PC-9 (cell line): ENCODE measurements around the gene GLTPD2. TPM values are rescaled to one million over a fixed set of nuclear protein-coding genes. Genes with fewer than 3 reads are reported as not detected.

ENCODE experiments used
- BruUV-seq: library from RNA; stranded (reverse); fragments of 400-500 nt; replicated peaks from 2 replicates; lab custom pipeline; 2021; lab: Mats Ljungman, UMichigan
- CTCF ChIA-PET: fragments of 300-600 bp; sonication (Branson Sonifier 250); formaldehyde crosslinking; loops from one replicate; lab custom pipeline; 2022; ENCODE audit warnings: antibody characterized with exemption; lab: Charles Lee
- POLR2A ChIA-PET: fragments of 300-600 bp; sonication (Branson Sonifier 250); formaldehyde crosslinking; loops from one replicate; lab custom pipeline; 2022; ENCODE audit warnings: antibody characterized with exemption; ENCODE audit not compliant: unreplicated experiment; lab: Charles Lee
- DNase-seq, 2 experiments: peaks; one replicate each; pipeline versions ENCODE4 v3.0.0 to v3.0.0-alpha.2; 2015 to 2022; ENCODE audit warnings: mixed read lengths in 1 of 2
- H2AFZ ChIP-seq: fragments of 200-600 bp; sonication (generic); 2 replicates; pipeline ENCODE4 v1.8.1; 2017; ENCODE audit warnings: antibody characterized with exemption
- H3F3A ChIP-seq: fragments of 200-600 bp; sonication (generic); 2 replicates; pipeline ENCODE4 v1.8.1; 2017; ENCODE audit warnings: antibody characterized with exemption, mild to moderate bottlenecking, low read depth; ENCODE audit not compliant: insufficient read depth
- H3K27ac ChIP-seq: fragments of 200-600 bp; sonication (generic); 2 replicates; pipeline ENCODE4 v1.6.1; 2016; ENCODE audit warnings: mixed run types
- H3K27me3 ChIP-seq: fragments of 200-600 bp; sonication (generic); 2 replicates; pipeline ENCODE4 v1.6.1; 2016; ENCODE audit warnings: low read depth, mixed run types; ENCODE audit not compliant: insufficient read depth
- H3K36me3 ChIP-seq: fragments of 200-600 bp; sonication (generic); 2 replicates; pipeline ENCODE4 v1.6.1; 2016; ENCODE audit warnings: low read depth, mixed run types
- H3K4me1 ChIP-seq: fragments of 200-600 bp; sonication (generic); replicated peaks from 2 replicates; pipeline ENCODE4 v1.6.1; 2016; ENCODE audit warnings: mixed run types; ENCODE audit not compliant: insufficient read depth
- H3K4me2 ChIP-seq: fragments of 200-600 bp; sonication (generic); 2 replicates; pipeline ENCODE4 v1.6.1; 2017; ENCODE audit warnings: mixed run types
- H3K4me3 ChIP-seq: fragments of 200-600 bp; sonication (generic); 2 replicates; pipeline ENCODE4 v1.6.1; 2016; ENCODE audit warnings: mixed run types
- H3K79me2 ChIP-seq: fragments of 200-600 bp; sonication (generic); 2 replicates; pipeline ENCODE4 v1.6.1; 2017; ENCODE audit warnings: low read depth, mixed run types
- H3K9me2 ChIP-seq: fragments of 200-600 bp; sonication (generic); 2 replicates; pipeline ENCODE4 v1.8.1; 2017; ENCODE audit warnings: mild to moderate bottlenecking; ENCODE audit not compliant: insufficient read depth
- H3K9me3 ChIP-seq: fragments of 200-600 bp; sonication (generic); 2 replicates; pipeline ENCODE4 v1.8.1; 2016; ENCODE audit warnings: low read depth; ENCODE audit not compliant: insufficient read depth
- H4K20me1 ChIP-seq: fragments of 200-600 bp; sonication (generic); 2 replicates; pipeline ENCODE4 v1.8.1; 2017; ENCODE audit not compliant: insufficient read depth
- EZH2 ChIP-seq: fragments of 200-600 bp; sonication (generic); IDR thresholded peaks from 2 replicates; pipeline ENCODE4 v1.8.0; 2017; ENCODE audit warnings: antibody characterized with exemption, low read depth
- intact Hi-C: fragments of 100-400 bp; cut with micrococcal nuclease; formaldehyde crosslinking; loops from one replicate; pipeline ENCODE4 v1.10.0; 2022; ENCODE audit not compliant: unreplicated experiment
- total RNA-seq: library from RNA; stranded (reverse); gene quantifications from 2 replicates; pipeline ENCODE4 v1.2.3, GENCODE V29; 2021
- TF ChIP-seq, protein P1 (sequence below): fragments of 200-600 bp; sonication (generic); conservative IDR thresholded peaks from 2 replicates; pipeline ENCODE4 v1.6.1; 2017; ENCODE audit warnings: mixed run types, antibody characterized with exemption, mild to moderate bottlenecking, moderate library complexity

The GLTPD2 gene
- total RNA-seq, 1 experiment from 2014 or later, result not detected

DNA sequence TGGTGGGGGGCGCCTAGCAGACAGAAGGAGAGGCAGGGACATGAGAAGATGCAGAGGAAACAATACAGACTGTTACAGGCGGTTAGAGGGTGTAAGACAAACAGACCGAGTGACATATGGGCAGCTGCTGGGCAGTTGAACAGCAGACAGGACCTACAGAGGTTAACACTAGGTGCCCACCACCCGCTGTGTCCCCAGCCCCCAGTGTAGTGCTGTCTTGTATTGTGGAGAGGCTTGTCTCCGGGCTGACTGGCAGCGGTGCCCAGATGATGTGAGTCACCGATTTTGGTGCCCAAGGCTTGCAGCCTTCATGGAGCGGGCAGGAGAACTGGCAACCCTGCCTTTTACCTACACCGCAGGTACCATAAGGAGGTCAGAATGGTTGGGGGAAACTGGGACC, 46.6 kb upstream of the GLTPD2 start:
- DNase-seq, result no peak
- H3K4me1 ChIP-seq, result peaks cover 12% of the 10 kb centered on the region; the same call in 1 of the 2 replicates
- TF ChIP-seq EZH2, result no peak
- TF ChIP-seq, protein P1, sequence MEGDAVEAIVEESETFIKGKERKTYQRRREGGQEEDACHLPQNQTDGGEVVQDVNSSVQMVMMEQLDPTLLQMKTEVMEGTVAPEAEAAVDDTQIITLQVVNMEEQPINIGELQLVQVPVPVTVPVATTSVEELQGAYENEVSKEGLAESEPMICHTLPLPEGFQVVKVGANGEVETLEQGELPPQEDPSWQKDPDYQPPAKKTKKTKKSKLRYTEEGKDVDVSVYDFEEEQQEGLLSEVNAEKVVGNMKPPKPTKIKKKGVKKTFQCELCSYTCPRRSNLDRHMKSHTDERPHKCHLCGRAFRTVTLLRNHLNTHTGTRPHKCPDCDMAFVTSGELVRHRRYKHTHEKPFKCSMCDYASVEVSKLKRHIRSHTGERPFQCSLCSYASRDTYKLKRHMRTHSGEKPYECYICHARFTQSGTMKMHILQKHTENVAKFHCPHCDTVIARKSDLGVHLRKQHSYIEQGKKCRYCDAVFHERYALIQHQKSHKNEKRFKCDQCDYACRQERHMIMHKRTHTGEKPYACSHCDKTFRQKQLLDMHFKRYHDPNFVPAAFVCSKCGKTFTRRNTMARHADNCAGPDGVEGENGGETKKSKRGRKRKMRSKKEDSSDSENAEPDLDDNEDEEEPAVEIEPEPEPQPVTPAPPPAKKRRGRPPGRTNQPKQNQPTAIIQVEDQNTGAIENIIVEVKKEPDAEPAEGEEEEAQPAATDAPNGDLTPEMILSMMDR, result no peak
- H4K20me1 ChIP-seq, result no peaks in the 10 kb centered on the region
- intact Hi-C loops, result no loop called here
- no peaks in the 10 kb centered on the region for H3K79me2 ChIP-seq
- no peak overlapping the region for H3K27ac ChIP-seq
- 0 out of 2 replicates have a peak, but pooled peaks cover 6% of the 10 kb centered on the region for H3K27me3 ChIP-seq
- peaks cover 8% of the 10 kb centered on the region for H3F3A ChIP-seq
- H3K4me3 ChIP-seq, result no peak overlapping the region
- POLR2A ChIA-PET, result interaction anchor here (0.7 kb wide), 1 partner anchor 11 kb away, joined by 3 read pairs; no protein-coding TSS in a partner anchor
- CTCF ChIA-PET, result no interaction called here
- H3K4me2 ChIP-seq, result no peak overlapping the region
- BruUV-seq, result no TSS peak
- H3K9me3 ChIP-seq, result no peaks in the 10 kb centered on the region
- no peaks in the 10 kb centered on the region for H3K9me2 ChIP-seq
- H3K36me3 ChIP-seq, result no peaks in the 10 kb centered on the region
- no peak overlapping the region for H2AFZ ChIP-seq

DNA sequence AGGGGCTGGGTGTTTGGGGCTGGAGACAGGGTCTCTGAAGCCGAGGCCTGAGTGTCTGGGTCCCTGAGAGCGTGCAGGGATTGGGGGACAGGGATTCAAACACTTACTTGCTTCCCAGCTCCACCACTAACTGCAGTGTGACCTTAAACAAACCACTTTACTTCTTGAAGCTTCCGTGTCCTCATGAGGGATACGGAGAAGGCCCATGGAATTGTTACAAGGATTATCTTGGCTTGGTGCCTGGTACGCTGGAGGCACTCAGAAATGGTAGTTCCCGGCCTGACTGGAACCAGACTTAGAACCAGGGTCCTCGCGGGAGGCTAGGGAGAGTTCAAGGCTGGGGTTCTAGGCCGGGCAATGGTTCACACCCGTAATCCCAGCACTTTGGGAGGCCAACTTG, 46.1 kb upstream of the GLTPD2 start:
- intact Hi-C loops, result no loop called here
- no peaks in the 10 kb centered on the region for H3K9me3 ChIP-seq

DNA sequence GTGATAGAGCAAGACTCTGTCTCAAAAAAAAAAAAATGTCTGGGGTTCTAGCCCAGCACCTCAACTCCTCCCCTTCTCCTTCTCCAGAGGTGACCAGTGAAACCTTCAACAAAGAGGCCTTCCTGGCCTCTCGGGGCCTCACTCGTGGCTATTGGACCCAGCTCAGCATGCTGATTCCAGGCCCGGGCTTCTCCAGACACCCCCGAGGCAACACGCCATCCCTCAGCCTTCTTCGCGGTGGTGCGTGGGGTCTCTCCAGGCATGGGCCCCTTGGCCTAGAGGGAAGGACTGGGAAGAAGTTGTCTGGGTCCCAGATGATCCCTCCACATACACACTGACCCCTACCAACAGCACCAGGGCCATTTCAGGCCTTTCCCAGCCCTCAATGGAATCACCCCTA, 45.5 kb upstream of the GLTPD2 start:
- POLR2A ChIA-PET, result no interaction called here
- TF ChIP-seq, protein P1, result no peak
- TF ChIP-seq EZH2, result no peak
- 0 out of 2 replicates have a peak, but pooled peaks cover 6% of the 10 kb centered on the region for H3K27me3 ChIP-seq
- intact Hi-C loops, result no loop called here
- H3K79me2 ChIP-seq, result no peaks in the 10 kb centered on the region
- DNase-seq, result no peak
- H3K4me2 ChIP-seq, result no peak overlapping the region
- no TSS peak for BruUV-seq
- H3K4me1 ChIP-seq, result peaks cover 6% of the 10 kb centered on the region; the same call in 1 of the 2 replicates
- CTCF ChIA-PET, result no interaction called here
- no peak overlapping the region for H3K4me3 ChIP-seq
- H3K36me3 ChIP-seq, result no peaks in the 10 kb centered on the region
- no peaks in the 10 kb centered on the region for H4K20me1 ChIP-seq
- peaks cover 2% of the 10 kb centered on the region; the same call in 1 of the 2 replicates for H3F3A ChIP-seq
- H2AFZ ChIP-seq, result no peak overlapping the region
- no peaks in the 10 kb centered on the region for H3K9me3 ChIP-seq
- H3K9me2 ChIP-seq, result no peaks in the 10 kb centered on the region
- no peak overlapping the region for H3K27ac ChIP-seq

More for the DNA sequence above, 46.1 kb upstream of the GLTPD2 start:
- Histone ChIP-seq H3K9me2 (no peaks in the 10 kb centered on the region), H3K36me3 (no peaks in the 10 kb centered on the region), H3K27ac (no peak overlapping the region), H3K4me1 (peaks cover 12% of the 10 kb centered on the region; the same call in 1 of the 2 replicates), H2AFZ (no peak overlapping the region), H3K27me3 (0 out of 2 replicates have a peak, but pooled peaks cover 6% of the 10 kb centered on the region), H3K4me3 (no peak overlapping the region), H3K79me2 (no peaks in the 10 kb centered on the region), H3F3A (peaks cover 8% of the 10 kb centered on the region), H4K20me1 (no peaks in the 10 kb centered on the region), H3K4me2 (no peak overlapping the region)
- DNase-seq, result no peak
- ChIA-PET CTCF (no interaction called here), POLR2A (no interaction called here)
- TF ChIP-seq, protein P1, result no peak
- no peak for TF ChIP-seq EZH2
- no TSS peak for BruUV-seq
